Endodermal cell (in vitro differentiated cells): ENCODE data around the gene SLC25A45. TPM values are rescaled to one million over a fixed set of nuclear protein-coding genes. Genes with fewer than 3 reads are reported as not detected.

Source experiments
- DNase-seq: peaks from one replicate; pipeline ENCODE4 v3.0.0-alpha.2; 2017
- H3K27ac ChIP-seq: 2 replicates; pipeline ENCODE4 v1.5.1; 2013; ENCODE audit warnings: mild to moderate bottlenecking, low read depth, low read length, moderate library complexity
- H3K27me3 ChIP-seq: 2 replicates; pipeline ENCODE4 v1.6.1; 2013; ENCODE audit warnings: mild to moderate bottlenecking, low read length, moderate library complexity; ENCODE audit not compliant: insufficient read depth, control insufficient read depth, poor library complexity, severe bottlenecking
- H3K36me3 ChIP-seq: 2 replicates; pipeline ENCODE4 v1.7.0; 2013; ENCODE audit warnings: mild to moderate bottlenecking, low read length, moderate library complexity; ENCODE audit not compliant: control insufficient read depth, insufficient read depth
- H3K4me1 ChIP-seq: one replicate; pipeline ENCODE4 v1.7.0; 2013; ENCODE audit warnings: low read length; ENCODE audit not compliant: control insufficient read depth, insufficient read depth
- H3K4me3 ChIP-seq: 2 replicates; pipeline ENCODE4 v1.5.1; 2013; ENCODE audit warnings: mild to moderate bottlenecking, low read length, moderate library complexity
- H3K9ac ChIP-seq: 2 replicates; pipeline ENCODE4 v1.6.1; 2013; ENCODE audit warnings: mild to moderate bottlenecking, low read length, moderate library complexity; ENCODE audit not compliant: poor library complexity, severe bottlenecking; ENCODE audit errors: extremely low read depth
- H3K9me3 ChIP-seq: 2 replicates; pipeline ENCODE4 v1.6.1; 2013; ENCODE audit warnings: mild to moderate bottlenecking, low read length, moderate library complexity; ENCODE audit not compliant: control insufficient read depth
- H3K27ac Mint-ChIP-seq: 2 replicates; pipeline ENCODE4 v1.8.0; 2020; ENCODE audit warnings: mixed read lengths
- H3K27me3 Mint-ChIP-seq: 2 replicates; pipeline ENCODE4 v1.8.0; 2021; ENCODE audit warnings: mild to moderate bottlenecking, mixed read lengths; ENCODE audit not compliant: insufficient read depth
- H3K36me3 Mint-ChIP-seq: 2 replicates; pipeline ENCODE4 v1.8.0; 2020; ENCODE audit warnings: low read depth, mixed read lengths
- H3K4me1 Mint-ChIP-seq: 2 replicates; pipeline ENCODE4 v1.8.0; 2020; ENCODE audit warnings: mixed read lengths
- H3K4me3 Mint-ChIP-seq: 2 replicates; pipeline ENCODE4 v1.8.0; 2020; ENCODE audit warnings: mild to moderate bottlenecking, moderate library complexity, mixed read lengths
- H3K9me3 Mint-ChIP-seq: 2 replicates; pipeline ENCODE4 v1.8.0; 2020; ENCODE audit warnings: mild to moderate bottlenecking, mixed read lengths
- WGBS, 2 experiments: methylation state at CpG; one replicate each; pipeline versions ENCODE4 v1.1.5 to v1.1.7; 2013; ENCODE audit warnings: missing lambda C conversion rate in 2 of 2, mixed read lengths in 1 of 2; ENCODE audit not compliant: insufficient coverage in 1 of 2, insufficient read length in 1 of 2; 5-methylcytosine and 5-hydroxymethylcytosine counted together
- total RNA-seq, 2 donors: library from RNA; stranded (reverse); fragmentation: NEBNext Ultra II Directional in 1 of 2; extraction: Animal tissue kit (Norgen Biotek cat#: 25700) in 1 of 2; gene quantifications; 2 replicates in 1 of 2; 3 replicates in 1 of 2; pipeline ENCODE4 v1.2.1, GENCODE V29; 2021
- TF ChIP-seq, protein P1 (sequence below): fragments of 200-600 bp; sonication (generic); conservative IDR thresholded peaks from 2 replicates; pipeline ENCODE4 v1.5.0; 2021; ENCODE audit warnings: antibody characterized with exemption, mild to moderate bottlenecking

SLC25A45 gene
- total RNA-seq, 2 donors from 2014 or later = 3.0 to 6.3 TPM

DNA sequence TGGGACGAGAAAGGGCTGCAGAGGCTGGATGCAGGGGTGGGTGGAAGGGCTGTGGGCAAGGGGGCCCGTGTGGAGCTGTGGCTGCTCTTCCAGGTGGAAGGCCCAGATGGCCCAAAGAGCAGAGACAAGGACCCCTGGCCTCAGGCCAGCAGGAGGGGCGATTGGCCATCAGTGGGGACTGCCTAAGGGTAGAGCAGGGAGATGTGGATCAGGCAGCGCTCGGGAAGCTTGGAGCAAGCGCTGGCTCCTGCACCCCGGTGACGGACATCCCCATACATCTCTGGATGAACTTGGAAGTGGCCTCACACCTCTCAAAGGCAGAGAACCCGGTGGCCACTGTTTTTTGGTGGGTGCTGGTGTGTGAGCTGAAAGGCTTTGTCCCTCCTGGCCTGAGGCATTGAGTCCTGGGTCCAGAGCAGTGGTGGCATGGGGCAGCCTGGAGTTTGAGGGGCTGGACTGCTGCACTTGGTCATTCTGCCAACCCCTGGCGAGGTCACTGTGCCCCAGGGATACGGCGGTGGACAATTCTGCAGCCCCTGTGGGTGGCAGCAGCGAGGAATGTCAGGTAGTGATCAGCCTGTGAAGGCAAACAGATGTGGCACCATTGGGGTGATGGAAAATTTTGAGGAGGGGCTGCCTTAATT, 9.9 kb upstream of the SLC25A45 start:
- WGBS, 2 experiments = 83 to 91% methylated on average over 11 to 13 of the region's 13 CpGs
- no peak overlapping the region for H3K27ac Mint-ChIP-seq

GRCh38 chr11:65390996-65391395, 8.6 kb upstream of the SLC25A45 start:
- H3K9ac ChIP-seq = no peak overlapping the region
- H3K4me1 ChIP-seq = no peaks in the 10 kb centered on the region
- Mint-ChIP-seq H3K4me1 (peaks cover 14% of the 10 kb centered on the region), H3K9me3 (no peaks in the 10 kb centered on the region), H3K27me3 (no peaks in the 10 kb centered on the region), H3K36me3 (peaks cover 4% of the 10 kb centered on the region), H3K27ac (peak overlapping the region; percentile 58), H3K4me3 (no peak overlapping the region)
- 59 to 82% methylated on average over 9 of the region's 9 CpGs for WGBS, 2 experiments
- no peaks in the 10 kb centered on the region for H3K9me3 ChIP-seq
- peak overlapping the region; percentile 47 for H3K27ac ChIP-seq
- no peaks in the 10 kb centered on the region for H3K27me3 ChIP-seq
- peak; percentile 81 for DNase-seq
- TF ChIP-seq, protein P1, sequence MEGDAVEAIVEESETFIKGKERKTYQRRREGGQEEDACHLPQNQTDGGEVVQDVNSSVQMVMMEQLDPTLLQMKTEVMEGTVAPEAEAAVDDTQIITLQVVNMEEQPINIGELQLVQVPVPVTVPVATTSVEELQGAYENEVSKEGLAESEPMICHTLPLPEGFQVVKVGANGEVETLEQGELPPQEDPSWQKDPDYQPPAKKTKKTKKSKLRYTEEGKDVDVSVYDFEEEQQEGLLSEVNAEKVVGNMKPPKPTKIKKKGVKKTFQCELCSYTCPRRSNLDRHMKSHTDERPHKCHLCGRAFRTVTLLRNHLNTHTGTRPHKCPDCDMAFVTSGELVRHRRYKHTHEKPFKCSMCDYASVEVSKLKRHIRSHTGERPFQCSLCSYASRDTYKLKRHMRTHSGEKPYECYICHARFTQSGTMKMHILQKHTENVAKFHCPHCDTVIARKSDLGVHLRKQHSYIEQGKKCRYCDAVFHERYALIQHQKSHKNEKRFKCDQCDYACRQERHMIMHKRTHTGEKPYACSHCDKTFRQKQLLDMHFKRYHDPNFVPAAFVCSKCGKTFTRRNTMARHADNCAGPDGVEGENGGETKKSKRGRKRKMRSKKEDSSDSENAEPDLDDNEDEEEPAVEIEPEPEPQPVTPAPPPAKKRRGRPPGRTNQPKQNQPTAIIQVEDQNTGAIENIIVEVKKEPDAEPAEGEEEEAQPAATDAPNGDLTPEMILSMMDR = peak; percentile 34
- H3K36me3 ChIP-seq = no peaks in the 10 kb centered on the region
- no peak overlapping the region for H3K4me3 ChIP-seq

More for the DNA sequence above, 9.9 kb upstream of the SLC25A45 start:
- no peak overlapping the region for H3K9ac ChIP-seq
- no peak overlapping the region for H3K27ac ChIP-seq
- H3K36me3 Mint-ChIP-seq = peaks cover 9% of the 10 kb centered on the region
- H3K4me3 ChIP-seq = no peak overlapping the region
- H3K9me3 ChIP-seq = no peaks in the 10 kb centered on the region
- peaks cover 5% of the 10 kb centered on the region for H3K36me3 ChIP-seq
- H3K27me3 ChIP-seq = no peaks in the 10 kb centered on the region
- no peak for DNase-seq
- H3K4me1 ChIP-seq = no peaks in the 10 kb centered on the region
- TF ChIP-seq, protein P1 = no peak
- H3K9me3 Mint-ChIP-seq = no peaks in the 10 kb centered on the region
- H3K4me3 Mint-ChIP-seq = no peak overlapping the region
- H3K4me1 Mint-ChIP-seq = peaks cover 14% of the 10 kb centered on the region
- H3K27me3 Mint-ChIP-seq = no peaks in the 10 kb centered on the region

- DNase-seq = no peak
- Mint-ChIP-seq H3K27ac (no peak overlapping the region), H3K36me3 (peaks cover 4% of the 10 kb centered on the region), H3K4me3 (no peak overlapping the region), H3K27me3 (no peaks in the 10 kb centered on the region), H3K9me3 (no peaks in the 10 kb centered on the region), H3K4me1 (peaks cover 14% of the 10 kb centered on the region)
- no peak overlapping the region for H3K4me3 ChIP-seq
- no peaks in the 10 kb centered on the region for H3K9me3 ChIP-seq
- H3K4me1 ChIP-seq = no peaks in the 10 kb centered on the region
- 77 to 84% methylated on average over 5 to 21 of the region's 21 CpGs for WGBS, 2 experiments
- no peaks in the 10 kb centered on the region for H3K27me3 ChIP-seq
- H3K27ac ChIP-seq = peak overlapping the region; percentile 47
- no peak overlapping the region for H3K9ac ChIP-seq
- TF ChIP-seq, protein P1 = no peak
- H3K36me3 ChIP-seq = no peaks in the 10 kb centered on the region
These were observed 7.9 kb upstream of the SLC25A45 start for GRCh38 chr11:65390099-65390941.
